Loucy (cell line): ENCODE data around the gene SLIT1.

ENCODE experiments used
- EZH2phosphoT487 ChIP-seq: fragments of 200-600 bp; IDR thresholded peaks from 2 replicates; pipeline ENCODE4 v1.6.1; 2018; ENCODE audit warnings: antibody characterized with exemption, mild to moderate bottlenecking, moderate library complexity, borderline replicate concordance
- TF ChIP-seq, protein P1 (sequence below): fragments of 200-600 bp; sonication (generic); conservative IDR thresholded peaks from 2 replicates; pipeline ENCODE4 v1.5.1; 2014; ENCODE audit warnings: mild to moderate bottlenecking, antibody characterized with exemption, low read length

DNA sequence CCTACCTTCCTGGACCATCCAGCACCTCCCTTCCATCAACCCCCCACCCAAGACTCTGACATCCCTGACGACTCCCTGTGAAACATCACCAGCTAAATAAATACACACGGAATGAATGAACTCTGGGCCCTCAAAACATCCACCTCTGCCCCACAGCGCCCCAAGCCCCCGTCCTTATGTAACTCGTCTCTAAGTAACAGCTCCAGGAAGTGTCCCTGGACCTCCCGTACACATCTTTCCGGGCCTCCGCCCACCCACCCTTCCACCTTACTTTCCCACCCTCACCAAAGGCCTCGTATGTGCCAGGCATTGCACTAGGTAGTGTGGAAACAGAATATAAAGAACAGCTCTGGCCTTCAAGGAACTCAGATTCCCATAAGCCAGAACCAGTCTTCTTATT lies 27.7 kb upstream of the SLIT1 start:
- TF ChIP-seq, protein P1, sequence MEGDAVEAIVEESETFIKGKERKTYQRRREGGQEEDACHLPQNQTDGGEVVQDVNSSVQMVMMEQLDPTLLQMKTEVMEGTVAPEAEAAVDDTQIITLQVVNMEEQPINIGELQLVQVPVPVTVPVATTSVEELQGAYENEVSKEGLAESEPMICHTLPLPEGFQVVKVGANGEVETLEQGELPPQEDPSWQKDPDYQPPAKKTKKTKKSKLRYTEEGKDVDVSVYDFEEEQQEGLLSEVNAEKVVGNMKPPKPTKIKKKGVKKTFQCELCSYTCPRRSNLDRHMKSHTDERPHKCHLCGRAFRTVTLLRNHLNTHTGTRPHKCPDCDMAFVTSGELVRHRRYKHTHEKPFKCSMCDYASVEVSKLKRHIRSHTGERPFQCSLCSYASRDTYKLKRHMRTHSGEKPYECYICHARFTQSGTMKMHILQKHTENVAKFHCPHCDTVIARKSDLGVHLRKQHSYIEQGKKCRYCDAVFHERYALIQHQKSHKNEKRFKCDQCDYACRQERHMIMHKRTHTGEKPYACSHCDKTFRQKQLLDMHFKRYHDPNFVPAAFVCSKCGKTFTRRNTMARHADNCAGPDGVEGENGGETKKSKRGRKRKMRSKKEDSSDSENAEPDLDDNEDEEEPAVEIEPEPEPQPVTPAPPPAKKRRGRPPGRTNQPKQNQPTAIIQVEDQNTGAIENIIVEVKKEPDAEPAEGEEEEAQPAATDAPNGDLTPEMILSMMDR = no peak
- TF ChIP-seq EZH2phosphoT487 = no peak
